ENCODE data around the gene C14orf93. TPM values are rescaled to one million over a fixed set of nuclear protein-coding genes. Genes with fewer than 3 reads are reported as not detected.

The C14orf93 gene
- total and polyA plus RNA-seq, 9 of the 15 experiments (the other 6 are each of a cell fraction or from before 2014, with no cell fraction given) = 2.2 to 22.4 (median 16.1) TPM

DNA sequence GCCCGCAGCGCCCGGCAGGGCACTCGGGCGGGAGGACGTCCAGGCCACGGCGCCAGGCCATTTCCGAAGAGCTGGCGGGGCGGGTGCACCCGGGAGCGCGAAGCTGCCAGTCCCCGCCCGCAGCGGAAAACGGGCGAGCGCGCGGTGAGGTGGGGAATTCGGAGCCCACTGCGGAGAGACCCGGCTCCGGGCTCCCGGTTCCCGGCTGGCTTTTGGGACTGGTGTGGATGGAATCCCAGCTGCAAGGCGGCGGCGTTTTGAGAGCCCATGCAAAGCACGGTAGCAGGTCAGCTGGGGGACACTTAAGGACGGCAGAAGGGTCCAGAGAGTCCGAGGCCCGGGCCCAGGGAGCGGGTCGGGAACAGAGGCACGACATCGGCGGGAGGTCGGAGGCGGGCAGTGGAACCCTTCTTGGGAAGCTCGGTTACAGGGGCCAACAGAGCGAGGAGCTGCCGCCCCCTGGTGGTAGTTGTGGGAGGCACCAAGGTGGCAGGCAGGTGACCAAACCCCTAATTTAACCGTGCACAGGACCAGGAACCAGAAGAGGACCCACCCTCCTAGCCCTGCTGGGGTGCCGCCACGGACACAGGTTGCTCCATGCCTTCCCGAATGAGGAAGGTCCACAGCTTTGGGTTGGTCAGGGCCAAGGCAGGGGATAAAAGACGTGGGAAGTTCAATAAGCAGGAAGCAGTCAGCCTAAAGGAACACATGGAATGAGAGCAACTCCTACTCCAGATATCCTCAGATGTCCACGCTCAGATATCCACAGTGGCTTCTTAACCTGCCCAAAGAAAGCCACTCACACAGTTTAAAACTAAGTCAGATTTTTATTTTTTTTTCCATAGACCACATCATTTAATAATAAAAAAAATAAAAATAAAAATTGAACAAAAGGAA, 48.1 kb upstream of the C14orf93 start (continued):
- TF ChIP-seq, protein P1, sequence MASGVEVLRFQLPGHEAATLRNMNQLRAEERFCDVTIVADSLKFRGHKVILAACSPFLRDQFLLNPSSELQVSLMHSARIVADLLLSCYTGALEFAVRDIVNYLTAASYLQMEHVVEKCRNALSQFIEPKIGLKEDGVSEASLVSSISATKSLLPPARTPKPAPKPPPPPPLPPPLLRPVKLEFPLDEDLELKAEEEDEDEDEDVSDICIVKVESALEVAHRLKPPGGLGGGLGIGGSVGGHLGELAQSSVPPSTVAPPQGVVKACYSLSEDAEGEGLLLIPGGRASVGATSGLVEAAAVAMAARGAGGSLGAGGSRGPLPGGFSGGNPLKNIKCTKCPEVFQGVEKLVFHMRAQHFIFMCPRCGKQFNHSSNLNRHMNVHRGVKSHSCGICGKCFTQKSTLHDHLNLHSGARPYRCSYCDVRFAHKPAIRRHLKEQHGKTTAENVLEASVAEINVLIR (CRISPR knock-in tag; IDR thresholded peaks at IDR 0.05) = no peak
- TF ChIP-seq ATF1 (CRISPR knock-in tag; IDR thresholded peaks at IDR 0.05) = no peak
- TF ChIP-seq ATF1 (tag; IDR thresholded peaks at IDR 0.05) = no peak
- no peak for TF ChIP-seq RBM14 (IDR thresholded peaks at IDR 0.05; ENCODE audit: borderline replicate concordance, insufficient read depth, low read depth, low read length)
- TF ChIP-seq NEUROD1 (IDR thresholded peaks at IDR 0.05; ENCODE audit: borderline replicate concordance, low read depth, low read length, partially characterized antibody) = no peak
- peak; percentile 79 for TF ChIP-seq FIP1L1 (IDR thresholded peaks at IDR 0.05; ENCODE audit: low read depth, low read length, poor library complexity, severe bottlenecking)
- no peak for TF ChIP-seq ZNF24 (IDR thresholded peaks at IDR 0.05)
- TF ChIP-seq, protein P2, sequence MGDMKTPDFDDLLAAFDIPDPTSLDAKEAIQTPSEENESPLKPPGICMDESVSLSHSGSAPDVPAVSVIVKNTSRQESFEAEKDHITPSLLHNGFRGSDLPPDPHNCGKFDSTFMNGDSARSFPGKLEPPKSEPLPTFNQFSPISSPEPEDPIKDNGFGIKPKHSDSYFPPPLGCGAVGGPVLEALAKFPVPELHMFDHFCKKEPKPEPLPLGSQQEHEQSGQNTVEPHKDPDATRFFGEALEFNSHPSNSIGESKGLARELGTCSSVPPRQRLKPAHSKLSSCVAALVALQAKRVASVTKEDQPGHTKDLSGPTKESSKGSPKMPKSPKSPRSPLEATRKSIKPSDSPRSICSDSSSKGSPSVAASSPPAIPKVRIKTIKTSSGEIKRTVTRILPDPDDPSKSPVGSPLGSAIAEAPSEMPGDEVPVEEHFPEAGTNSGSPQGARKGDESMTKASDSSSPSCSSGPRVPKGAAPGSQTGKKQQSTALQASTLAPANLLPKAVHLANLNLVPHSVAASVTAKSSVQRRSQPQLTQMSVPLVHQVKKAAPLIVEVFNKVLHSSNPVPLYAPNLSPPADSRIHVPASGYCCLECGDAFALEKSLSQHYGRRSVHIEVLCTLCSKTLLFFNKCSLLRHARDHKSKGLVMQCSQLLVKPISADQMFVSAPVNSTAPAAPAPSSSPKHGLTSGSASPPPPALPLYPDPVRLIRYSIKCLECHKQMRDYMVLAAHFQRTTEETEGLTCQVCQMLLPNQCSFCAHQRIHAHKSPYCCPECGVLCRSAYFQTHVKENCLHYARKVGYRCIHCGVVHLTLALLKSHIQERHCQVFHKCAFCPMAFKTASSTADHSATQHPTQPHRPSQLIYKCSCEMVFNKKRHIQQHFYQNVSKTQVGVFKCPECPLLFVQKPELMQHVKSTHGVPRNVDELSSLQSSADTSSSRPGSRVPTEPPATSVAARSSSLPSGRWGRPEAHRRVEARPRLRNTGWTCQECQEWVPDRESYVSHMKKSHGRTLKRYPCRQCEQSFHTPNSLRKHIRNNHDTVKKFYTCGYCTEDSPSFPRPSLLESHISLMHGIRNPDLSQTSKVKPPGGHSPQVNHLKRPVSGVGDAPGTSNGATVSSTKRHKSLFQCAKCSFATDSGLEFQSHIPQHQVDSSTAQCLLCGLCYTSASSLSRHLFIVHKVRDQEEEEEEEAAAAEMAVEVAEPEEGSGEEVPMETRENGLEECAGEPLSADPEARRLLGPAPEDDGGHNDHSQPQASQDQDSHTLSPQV (IDR thresholded peaks at IDR 0.05) = no peak
- peak; percentile 79; the same call in 1 of the 2 replicates for TF ChIP-seq SRSF1 (IDR thresholded peaks at IDR 0.05; ENCODE audit: low read depth, low read length)
- TF ChIP-seq KAT2B (IDR thresholded peaks at IDR 0.05; ENCODE audit: low read depth, low read length) = no peak
- no peak for TF ChIP-seq CAMTA2 (CRISPR knock-in tag; conservative IDR thresholded peaks at IDR 0.05)
- TF ChIP-seq RBM22 (IDR thresholded peaks at IDR 0.05; ENCODE audit: low read depth, low read length, poor library complexity, severe bottlenecking) = peak; percentile 92
- TF ChIP-seq, protein P3, sequence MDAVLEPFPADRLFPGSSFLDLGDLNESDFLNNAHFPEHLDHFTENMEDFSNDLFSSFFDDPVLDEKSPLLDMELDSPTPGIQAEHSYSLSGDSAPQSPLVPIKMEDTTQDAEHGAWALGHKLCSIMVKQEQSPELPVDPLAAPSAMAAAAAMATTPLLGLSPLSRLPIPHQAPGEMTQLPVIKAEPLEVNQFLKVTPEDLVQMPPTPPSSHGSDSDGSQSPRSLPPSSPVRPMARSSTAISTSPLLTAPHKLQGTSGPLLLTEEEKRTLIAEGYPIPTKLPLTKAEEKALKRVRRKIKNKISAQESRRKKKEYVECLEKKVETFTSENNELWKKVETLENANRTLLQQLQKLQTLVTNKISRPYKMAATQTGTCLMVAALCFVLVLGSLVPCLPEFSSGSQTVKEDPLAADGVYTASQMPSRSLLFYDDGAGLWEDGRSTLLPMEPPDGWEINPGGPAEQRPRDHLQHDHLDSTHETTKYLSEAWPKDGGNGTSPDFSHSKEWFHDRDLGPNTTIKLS (IDR thresholded peaks at IDR 0.05; ENCODE audit: borderline replicate concordance, low read depth) = peak; percentile 41; the same call in 1 of the 2 replicates
- no peak for TF ChIP-seq ZNF707 (CRISPR knock-in tag; conservative IDR thresholded peaks at IDR 0.05)
- TF ChIP-seq, protein P4, sequence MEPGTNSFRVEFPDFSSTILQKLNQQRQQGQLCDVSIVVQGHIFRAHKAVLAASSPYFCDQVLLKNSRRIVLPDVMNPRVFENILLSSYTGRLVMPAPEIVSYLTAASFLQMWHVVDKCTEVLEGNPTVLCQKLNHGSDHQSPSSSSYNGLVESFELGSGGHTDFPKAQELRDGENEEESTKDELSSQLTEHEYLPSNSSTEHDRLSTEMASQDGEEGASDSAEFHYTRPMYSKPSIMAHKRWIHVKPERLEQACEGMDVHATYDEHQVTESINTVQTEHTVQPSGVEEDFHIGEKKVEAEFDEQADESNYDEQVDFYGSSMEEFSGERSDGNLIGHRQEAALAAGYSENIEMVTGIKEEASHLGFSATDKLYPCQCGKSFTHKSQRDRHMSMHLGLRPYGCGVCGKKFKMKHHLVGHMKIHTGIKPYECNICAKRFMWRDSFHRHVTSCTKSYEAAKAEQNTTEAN (CRISPR knock-in tag; IDR thresholded peaks at IDR 0.05) = no peak
- TF ChIP-seq, protein P5, sequence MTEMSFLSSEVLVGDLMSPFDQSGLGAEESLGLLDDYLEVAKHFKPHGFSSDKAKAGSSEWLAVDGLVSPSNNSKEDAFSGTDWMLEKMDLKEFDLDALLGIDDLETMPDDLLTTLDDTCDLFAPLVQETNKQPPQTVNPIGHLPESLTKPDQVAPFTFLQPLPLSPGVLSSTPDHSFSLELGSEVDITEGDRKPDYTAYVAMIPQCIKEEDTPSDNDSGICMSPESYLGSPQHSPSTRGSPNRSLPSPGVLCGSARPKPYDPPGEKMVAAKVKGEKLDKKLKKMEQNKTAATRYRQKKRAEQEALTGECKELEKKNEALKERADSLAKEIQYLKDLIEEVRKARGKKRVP (CRISPR knock-in tag; IDR thresholded peaks at IDR 0.05) = no peak
